Fibroblast of skin of right quadriceps (primary cell): ENCODE data around the gene RPS6KA5.
"Not testable (repeated sequence)": the region's sequence is repeated elsewhere in the genome, so short reads cannot be mapped to it uniquely, and the experiment has no call there.

ENCODE experiments used
- DNase-seq: peaks from one replicate; pipeline ENCODE4 v3.0.0-alpha.2; 2013

The RPS6KA5 gene

GRCh38 chr14:90823542-90823941 is 236.9 kb downstream of the RPS6KA5 start:
- not testable (repeated sequence) for DNase-seq

- peak; percentile 29 for DNase-seq
Observed at GRCh38 chr14:90820958-90821357, 239.5 kb downstream of the RPS6KA5 start.

- DNase-seq, result no peak
Observed at GRCh38 chr14:90819734-90820393, 240.6 kb downstream of the RPS6KA5 start.

GRCh38 chr14:90818715-90819114 is 241.7 kb downstream of the RPS6KA5 start:
- DNase-seq, result no peak

- DNase-seq, result no peak
Observed at GRCh38 chr14:90816681-90817436, 243.6 kb downstream of the RPS6KA5 start.

GRCh38 chr14:90815822-90816662 is 244.4 kb downstream of the RPS6KA5 start, which contains the start of gene TTC7B:
Gene TTC7B (minus strand): TSS chr14:90816430. CDS start chr14:90816295, 135 bp downstream.
- peak; percentile 33 for DNase-seq

- DNase-seq, result no peak
Observed at GRCh38 chr14:90815572-90815821, 244.9 kb downstream of the RPS6KA5 start.

- DNase-seq, result no peak
Observed at GRCh38 chr14:90814806-90815571, 245.5 kb downstream of the RPS6KA5 start.

- DNase-seq, result no peak
Observed at GRCh38 chr14:90813442-90813841, 247.0 kb downstream of the RPS6KA5 start.

GRCh38 chr14:90812109-90812508 is 248.3 kb downstream of the RPS6KA5 start:
- no peak for DNase-seq

- no peak for DNase-seq
Observed at GRCh38 chr14:90811641-90812040, 248.8 kb downstream of the RPS6KA5 start.

- DNase-seq, result no peak
Observed at GRCh38 chr14:90810806-90811205, 249.6 kb downstream of the RPS6KA5 start.

GRCh38 chr14:90809530-90810312 is 250.7 kb downstream of the RPS6KA5 start:
- DNase-seq, result no peak

GRCh38 chr14:90808759-90809529 is 251.5 kb downstream of the RPS6KA5 start:
- peak; percentile 34 for DNase-seq

GRCh38 chr14:90807060-90807459 is 253.4 kb downstream of the RPS6KA5 start:
- no peak for DNase-seq

- DNase-seq, result no peak
Observed at GRCh38 chr14:90805662-90806540, 254.5 kb downstream of the RPS6KA5 start.

- no peak for DNase-seq
Observed at GRCh38 chr14:90805084-90805391, 255.4 kb downstream of the RPS6KA5 start.

GRCh38 chr14:90804292-90805083 is 256.0 kb downstream of the RPS6KA5 start:
- DNase-seq, result no peak

- DNase-seq, result no peak
Observed at GRCh38 chr14:90803249-90803648, 257.2 kb downstream of the RPS6KA5 start.

- DNase-seq, result no peak
Observed at GRCh38 chr14:90799420-90799819, 261.0 kb downstream of the RPS6KA5 start.
